Cardiac septum (tissue), 1 donor: ENCODE data around the gene ARFGAP3. TPM values are rescaled to one million over a fixed set of nuclear protein-coding genes. Genes with fewer than 3 reads are reported as not detected.

Experiments used
- DNase-seq: peaks from one replicate; pipeline ENCODE4 v3.0.0-alpha.2; 2020; ENCODE audit warnings: low spot score
- intact Hi-C: fragments of 100-400 bp; cut with DNase I; formaldehyde crosslinking; loops from one replicate; pipeline ENCODE4 v1.14.0; 2022
- total RNA-seq: library from RNA; stranded (reverse); fragmentation: NEBNext Ultra II Directional; extraction: Animal tissue kit (Norgen Biotek cat#: 25700); gene quantifications from one replicate; pipeline ENCODE4 v1.2.1, GENCODE V29; 2021
- donor health status: DM: no; HTN: no; CAD: no.

The ARFGAP3 gene
- total RNA-seq, 1 donor from 2014 or later: 32.5 TPM

GRCh38 chr22:42833104-42833503 lies 24.0 kb downstream of the ARFGAP3 start:
- intact Hi-C loops: no loop called here
- no peak for DNase-seq

- no peak for DNase-seq
- intact Hi-C loops: no loop called here
Measured at GRCh38 chr22:42831712-42832111, 25.4 kb downstream of the ARFGAP3 start.

GRCh38 chr22:42830161-42830560 lies 26.9 kb downstream of the ARFGAP3 start:
- no peak for DNase-seq
- intact Hi-C loops: no loop called here

DNA sequence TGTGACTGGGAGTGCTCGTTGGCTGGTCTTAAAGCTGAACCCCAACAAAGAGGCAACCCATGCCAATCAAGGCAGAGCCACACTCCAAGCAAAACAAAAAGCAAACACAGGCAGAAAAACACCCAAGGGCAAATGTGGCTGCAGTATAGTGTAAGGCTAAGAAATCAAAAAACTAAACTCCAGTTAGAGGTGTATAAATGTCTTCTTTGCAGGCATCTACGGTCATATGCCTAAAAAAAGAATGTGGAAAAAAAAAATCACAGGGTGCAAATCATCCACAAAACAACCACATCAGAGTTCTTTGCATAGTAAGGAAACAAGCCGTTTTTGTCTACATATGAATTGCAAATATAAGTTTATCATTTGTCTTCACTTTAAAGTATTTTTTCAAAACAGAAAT lies 27.8 kb downstream of the ARFGAP3 start:
- DNase-seq: no peak
- intact Hi-C loops: no loop called here

GRCh38 chr22:42825796-42826195 lies 31.3 kb downstream of the ARFGAP3 start:
- no peak for DNase-seq

GRCh38 chr22:42821386-42821785 lies 35.7 kb downstream of the ARFGAP3 start:
- intact Hi-C loops: loop anchor here (2.0 to 5.0 kb wide), 3 partner anchors 39 to 201 kb away; no protein-coding TSS in a partner anchor
- no peak for DNase-seq

More at GRCh38 chr22:42825796-42826195, 31.3 kb downstream of the ARFGAP3 start:
- intact Hi-C loops: no loop called here

- DNase-seq: no peak
- intact Hi-C loops: loop anchor here (2.0 to 5.0 kb wide), 3 partner anchors 38 to 199 kb away; no protein-coding TSS in a partner anchor
Measured at GRCh38 chr22:42820045-42820763, 36.9 kb downstream of the ARFGAP3 start.

DNA sequence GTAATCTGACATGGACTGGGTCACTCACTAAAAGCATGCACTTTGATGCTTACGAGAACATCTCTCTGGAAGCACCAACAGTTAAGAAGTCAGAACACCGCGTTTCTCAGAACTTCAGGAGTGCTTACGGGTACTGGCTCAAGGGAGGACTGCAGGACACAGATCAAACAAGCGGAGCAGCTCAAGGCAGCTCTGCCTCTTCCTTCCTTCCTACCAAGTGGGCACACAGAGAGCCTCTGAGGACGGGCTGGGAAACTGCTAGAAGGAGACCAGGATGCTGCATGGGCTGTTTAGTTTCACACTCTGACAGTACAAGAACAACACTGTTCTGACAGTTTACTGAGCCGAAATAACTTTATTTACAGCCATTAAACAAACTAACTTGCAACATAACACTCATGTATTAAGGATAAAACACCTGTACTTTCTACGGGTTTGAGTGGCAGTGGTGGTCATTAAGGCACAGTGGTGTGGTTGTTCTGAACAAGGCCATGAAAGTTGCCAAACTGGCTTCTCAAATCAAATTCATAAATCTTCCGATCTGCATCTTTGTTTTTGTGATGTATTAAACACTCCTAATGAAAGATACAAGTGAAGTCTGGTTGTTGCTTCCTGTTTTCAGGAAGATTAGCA lies 37.5 kb downstream of the ARFGAP3 start:
- DNase-seq: no peak

DNA sequence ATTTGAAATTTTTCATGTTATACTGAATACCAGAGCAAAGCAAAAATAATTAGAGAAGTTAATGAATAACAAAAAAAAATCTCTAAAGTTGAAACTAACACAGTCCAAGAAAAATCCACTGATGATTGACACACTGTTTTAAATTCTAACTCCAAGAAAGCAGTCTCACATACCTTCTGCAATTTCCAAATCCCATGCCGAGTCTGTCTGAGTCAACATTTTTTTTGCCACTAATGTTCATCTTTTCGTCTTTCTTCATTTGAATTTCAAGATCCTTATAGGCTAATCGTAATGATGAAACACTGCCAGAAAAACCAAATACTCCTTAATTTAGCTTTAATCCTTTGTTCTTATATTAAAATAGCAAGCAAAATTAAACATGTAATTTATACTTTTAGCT lies 39.5 kb downstream of the ARFGAP3 start:
- intact Hi-C loops: no loop called here
- DNase-seq: no peak

More for the DNA sequence above, 37.5 kb downstream of the ARFGAP3 start:
- intact Hi-C loops: loop anchor here (2.0 to 5.0 kb wide), 3 partner anchors 37 to 199 kb away; no protein-coding TSS in a partner anchor

DNA sequence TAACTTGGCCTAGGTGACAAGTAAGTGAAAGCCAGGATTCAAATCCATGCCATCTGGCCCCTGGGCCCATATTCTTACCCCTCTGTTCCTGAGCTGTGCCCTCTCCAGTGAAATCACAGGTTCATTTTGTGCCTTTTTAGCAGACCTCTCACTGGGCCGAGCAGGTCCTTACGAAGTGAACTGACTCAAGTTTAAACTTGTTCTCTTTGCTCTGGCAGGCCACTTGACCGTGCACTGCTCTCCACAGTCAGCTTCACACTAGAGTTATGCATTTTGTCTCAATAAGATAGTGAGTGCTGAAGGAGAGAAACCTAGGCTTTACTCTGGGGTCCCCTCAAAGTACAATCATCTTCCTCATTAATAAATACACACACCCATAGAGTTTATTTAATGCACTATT lies 40.7 kb downstream of the ARFGAP3 start:
- intact Hi-C loops: no loop called here
- DNase-seq: no peak

DNA sequence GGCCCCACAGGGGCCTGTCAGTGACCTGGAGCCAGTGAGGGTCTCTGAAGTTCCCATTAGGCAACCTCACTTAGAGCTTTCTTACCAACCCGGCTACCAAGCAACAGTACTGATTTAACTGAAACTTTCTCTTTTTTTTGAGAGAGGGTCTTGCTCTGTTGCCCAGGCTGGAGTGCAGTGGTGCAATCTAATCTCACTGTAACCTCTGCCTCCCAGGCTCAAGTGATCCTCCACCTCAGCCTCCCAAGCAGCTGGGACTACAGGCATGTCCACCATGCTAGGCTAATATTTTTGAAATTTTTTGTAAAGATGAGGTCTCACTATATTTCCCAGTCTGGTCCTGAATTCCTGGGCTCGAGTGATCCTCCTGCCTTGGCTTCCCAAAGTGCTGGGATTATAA lies 42.5 kb downstream of the ARFGAP3 start:
- no peak for DNase-seq
- intact Hi-C loops: no loop called here

DNA sequence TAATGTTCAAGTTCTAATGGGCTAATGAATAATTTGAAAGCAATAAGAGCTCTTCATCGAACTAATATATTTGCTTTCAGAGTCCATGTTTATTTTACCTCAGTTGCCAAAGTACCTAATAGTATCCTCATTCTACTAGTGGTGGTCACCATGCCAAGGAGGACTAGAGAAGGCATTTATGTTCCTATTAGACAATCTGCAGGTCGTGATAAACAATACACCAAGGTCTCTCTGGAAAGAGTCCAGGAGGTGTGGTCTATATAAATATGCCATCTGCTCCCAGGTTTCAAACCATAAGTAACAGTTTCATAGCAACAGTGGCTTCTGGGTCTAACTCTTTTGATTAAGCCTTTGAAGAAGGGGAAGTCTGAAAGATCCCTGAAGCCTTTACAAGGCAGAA lies 42.9 kb downstream of the ARFGAP3 start:
- intact Hi-C loops: no loop called here
- DNase-seq: no peak

- intact Hi-C loops: no loop called here
- DNase-seq: no peak
Measured at GRCh38 chr22:42813501-42813900, 43.6 kb downstream of the ARFGAP3 start.

- DNase-seq: no peak
- intact Hi-C loops: no loop called here
Measured at GRCh38 chr22:42811459-42811858, 45.6 kb downstream of the ARFGAP3 start.

DNA sequence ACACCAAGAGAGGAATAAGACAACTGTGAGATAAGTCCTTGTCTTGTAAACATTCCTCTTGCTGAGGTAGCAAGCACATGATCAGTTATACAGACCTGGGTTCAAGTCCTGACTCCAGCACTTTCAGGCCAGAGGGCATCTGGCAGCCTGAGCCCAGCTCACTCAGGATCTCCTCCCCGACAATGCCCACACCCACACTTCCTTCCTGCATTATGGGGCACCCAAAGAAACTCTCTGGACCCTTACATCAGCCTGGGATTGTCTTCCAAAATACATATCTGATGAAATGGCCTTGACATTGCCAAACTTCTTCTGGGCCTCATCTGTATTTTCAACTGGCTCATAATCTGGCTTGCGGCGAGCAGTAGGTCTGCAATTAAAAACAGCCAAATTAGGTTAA lies 48.6 kb downstream of the ARFGAP3 start:
- DNase-seq: no peak
- intact Hi-C loops: no loop called here

DNA sequence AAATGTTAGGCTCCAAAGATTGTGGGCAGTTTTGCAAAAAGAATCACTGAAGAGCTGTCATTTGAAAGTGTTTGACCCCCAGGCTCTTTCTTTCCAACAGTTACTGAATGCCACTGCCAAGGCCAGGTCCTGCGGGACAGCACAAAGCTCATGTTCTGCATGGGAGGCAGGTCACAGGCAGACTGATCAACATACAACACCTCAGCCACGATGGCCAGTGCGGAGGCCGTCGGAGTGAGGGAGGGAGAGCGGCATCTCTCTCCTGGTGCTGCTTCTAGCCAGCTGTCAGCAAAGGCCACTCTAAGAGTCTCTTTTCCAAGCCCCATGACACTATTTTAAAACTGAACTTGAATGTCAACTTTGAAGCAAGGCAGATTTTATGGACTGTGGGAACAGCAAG lies 49.9 kb downstream of the ARFGAP3 start:
- no peak for DNase-seq
- intact Hi-C loops: no loop called here

GRCh38 chr22:42805998-42806830 lies 50.9 kb downstream of the ARFGAP3 start:
- no peak for DNase-seq
- intact Hi-C loops: no loop called here

- no peak for DNase-seq
- intact Hi-C loops: no loop called here
Measured at GRCh38 chr22:42805016-42805997, 51.8 kb downstream of the ARFGAP3 start.

- intact Hi-C loops: no loop called here
- no peak for DNase-seq
Measured at GRCh38 chr22:42803389-42803788, 53.7 kb downstream of the ARFGAP3 start.
